Neural cell (in vitro differentiated cells): ENCODE data around the gene KLHL22. TPM values are rescaled to one million over a fixed set of nuclear protein-coding genes. Genes with fewer than 3 reads are reported as not detected.

ENCODE experiments used
- H2AFZ ChIP-seq: fragments of 200-600, 300-800 bp; sonication (generic), shearing (Covaris generic); 2 replicates; pipeline ENCODE4 v1.6.0; 2014; ENCODE audit warnings: low read depth, mild to moderate bottlenecking, antibody characterized with exemption, low read length, moderate library complexity
- H3F3A ChIP-seq: fragments of 200-600 bp; shearing (Covaris generic); 2 replicates; pipeline ENCODE4 v1.6.1; 2016; ENCODE audit warnings: mild to moderate bottlenecking, moderate library complexity, mixed read lengths, antibody characterized with exemption, low read length; ENCODE audit not compliant: insufficient read depth, poor library complexity, severe bottlenecking
- H3K27ac ChIP-seq: fragments of 200-600, 300-800 bp; sonication (generic), shearing (Covaris generic); 2 replicates; pipeline ENCODE4 v1.5.1; 2014; ENCODE audit warnings: mild to moderate bottlenecking, low read length, moderate library complexity
- H3K27me3 ChIP-seq: fragments of 300-800, 200-600 bp; sonication (generic), shearing (Covaris generic); 2 replicates; pipeline ENCODE4 v1.6.0; 2014; ENCODE audit warnings: mild to moderate bottlenecking, low read depth, low read length, moderate library complexity; ENCODE audit not compliant: insufficient read depth
- H3K36me3 ChIP-seq: fragments of 300-800, 200-600 bp; sonication (generic), shearing (Covaris generic); 2 replicates; pipeline ENCODE4 v1.5.1; 2014; ENCODE audit warnings: mild to moderate bottlenecking, antibody characterized with exemption, low read length, moderate library complexity; ENCODE audit not compliant: insufficient read depth
- H3K4me2 ChIP-seq: fragments of 300-800, 200-600 bp; sonication (generic), shearing (Covaris generic); 2 replicates; pipeline ENCODE4 v1.6.0; 2014; ENCODE audit warnings: mild to moderate bottlenecking, low read length
- H3K4me3 ChIP-seq: fragments of 300-800, 200-600 bp; sonication (generic), shearing (Covaris generic); 2 replicates; pipeline ENCODE4 v1.5.1; 2014; ENCODE audit warnings: mild to moderate bottlenecking, low read length, moderate library complexity
- H3K79me2 ChIP-seq: fragments of 200-600 bp; shearing (Covaris generic); replicated peaks from 2 replicates; pipeline ENCODE4 v1.6.0; 2014; ENCODE audit warnings: mild to moderate bottlenecking, low read length, moderate library complexity; ENCODE audit not compliant: insufficient read depth
- H3K9ac ChIP-seq: fragments of 300-800, 200-600 bp; sonication (generic), shearing (Covaris generic); 2 replicates; pipeline ENCODE4 v1.6.1; 2016; ENCODE audit warnings: mild to moderate bottlenecking, low read length, mixed read lengths
- H3K9me2 ChIP-seq: fragments of 200-600 bp; shearing (Covaris generic); 2 replicates; pipeline ENCODE4 v1.6.1; 2016; ENCODE audit warnings: mild to moderate bottlenecking, low read length, mixed read lengths; ENCODE audit not compliant: insufficient read depth
- H3K9me3 ChIP-seq: fragments of 200-600, 300-800 bp; sonication (generic), shearing (Covaris generic); 2 replicates; pipeline ENCODE4 v1.6.1; 2016; ENCODE audit warnings: mild to moderate bottlenecking, mixed run types, low read length, moderate library complexity, mixed read lengths
- H4K20me1 ChIP-seq: fragments of 200-600 bp; shearing (Covaris generic); 2 replicates; pipeline ENCODE4 v1.6.1; 2016; ENCODE audit warnings: mild to moderate bottlenecking, mixed run types; ENCODE audit not compliant: insufficient read depth
- EP300 ChIP-seq: fragments of 450-650 bp; conservative IDR thresholded peaks from 2 replicates; pipeline ENCODE4 v1.6.1; 2014; ENCODE audit warnings: antibody characterized with exemption, mild to moderate bottlenecking, moderate library complexity; ENCODE audit not compliant: poor library complexity, severe bottlenecking
- EZH2 ChIP-seq: fragments of 200-600, 300-800 bp; shearing (Covaris generic), sonication (generic); IDR thresholded peaks from 2 replicates; pipeline ENCODE4 v1.6.1; 2014; ENCODE audit warnings: antibody characterized with exemption, low read length, borderline replicate concordance, mild to moderate bottlenecking; ENCODE audit not compliant: insufficient read depth, poor library complexity, severe bottlenecking
- MXI1 ChIP-seq: fragments of 450-650 bp; conservative IDR thresholded peaks from 2 replicates; pipeline ENCODE4 v1.6.1; 2014; ENCODE audit warnings: antibody characterized with exemption, mild to moderate bottlenecking; ENCODE audit not compliant: poor library complexity, severe bottlenecking
- POLR2AphosphoS5 ChIP-seq: IDR thresholded peaks from 2 replicates; pipeline ENCODE4 v1.6.1; 2012
- RAD21 ChIP-seq: fragments of 450-650 bp; conservative IDR thresholded peaks from 2 replicates; pipeline ENCODE4 v1.6.1; 2014; ENCODE audit warnings: antibody characterized with exemption, mild to moderate bottlenecking, moderate library complexity
- SMC3 ChIP-seq: fragments of 450-650 bp; conservative IDR thresholded peaks from 2 replicates; pipeline ENCODE4 v1.6.1; 2014; ENCODE audit warnings: antibody characterized with exemption, mild to moderate bottlenecking, moderate library complexity; ENCODE audit not compliant: poor library complexity
- TAF1 ChIP-seq: IDR thresholded peaks from 2 replicates; pipeline ENCODE4 v1.6.1; 2012; ENCODE audit warnings: low read depth
- polyA plus RNA-seq: library from polyadenylated mRNA; depleted of rRNA; stranded (reverse); fragments of >200 nt; gene quantifications from 2 replicates; pipeline ENCODE4 v1.2.3, GENCODE V29; 2014
- TF ChIP-seq, protein P1 (sequence below): fragments of 450-650 bp; IDR thresholded peaks from 2 replicates; pipeline ENCODE4 v1.5.1; 2014; ENCODE audit warnings: antibody characterized with exemption, mild to moderate bottlenecking, moderate library complexity; ENCODE audit not compliant: poor library complexity, severe bottlenecking
- TF ChIP-seq, protein P2 (sequence below): IDR thresholded peaks from 2 replicates; pipeline ENCODE4 v1.6.1; 2012; ENCODE audit warnings: borderline replicate concordance

KLHL22 gene
- polyA plus RNA-seq, 1 donor from 2014 or later = 59.5 TPM

- no peaks in the 10 kb centered on the region for H3K79me2 ChIP-seq
- no peaks in the 10 kb centered on the region for H3F3A ChIP-seq
- H3K4me3 ChIP-seq = no peak overlapping the region
- H4K20me1 ChIP-seq = no peaks in the 10 kb centered on the region
- TF ChIP-seq MXI1 = no peak
- no peaks in the 10 kb centered on the region for H3K9me2 ChIP-seq
- no peak overlapping the region for H2AFZ ChIP-seq
- no peaks in the 10 kb centered on the region for H3K27me3 ChIP-seq
- H3K36me3 ChIP-seq = no peaks in the 10 kb centered on the region
- no peak overlapping the region for H3K4me2 ChIP-seq
- no peak overlapping the region for H3K27ac ChIP-seq
- no peaks in the 10 kb centered on the region for H3K9me3 ChIP-seq
- no peak overlapping the region for H3K9ac ChIP-seq
Observed at GRCh38 chr22:20421507-20421874, 74.1 kb downstream of the KLHL22 start.

GRCh38 chr22:20420157-20420842, 75.3 kb downstream of the KLHL22 start:
- Histone ChIP-seq H3F3A (no peaks in the 10 kb centered on the region), H3K79me2 (no peaks in the 10 kb centered on the region), H3K27me3 (no peaks in the 10 kb centered on the region), H3K9ac (no peak overlapping the region), H2AFZ (no peak overlapping the region), H3K27ac (no peak overlapping the region), H3K4me3 (no peak overlapping the region), H3K9me3 (no peaks in the 10 kb centered on the region), H3K9me2 (no peaks in the 10 kb centered on the region), H4K20me1 (no peaks in the 10 kb centered on the region), H3K4me2 (no peak overlapping the region), H3K36me3 (no peaks in the 10 kb centered on the region)
- TF ChIP-seq EZH2 (no peak), RAD21 (no peak), EP300 (no peak), MXI1 (no peak), SMC3 (no peak), POLR2AphosphoS5 (no peak), TAF1 (no peak)
- TF ChIP-seq, protein P1, sequence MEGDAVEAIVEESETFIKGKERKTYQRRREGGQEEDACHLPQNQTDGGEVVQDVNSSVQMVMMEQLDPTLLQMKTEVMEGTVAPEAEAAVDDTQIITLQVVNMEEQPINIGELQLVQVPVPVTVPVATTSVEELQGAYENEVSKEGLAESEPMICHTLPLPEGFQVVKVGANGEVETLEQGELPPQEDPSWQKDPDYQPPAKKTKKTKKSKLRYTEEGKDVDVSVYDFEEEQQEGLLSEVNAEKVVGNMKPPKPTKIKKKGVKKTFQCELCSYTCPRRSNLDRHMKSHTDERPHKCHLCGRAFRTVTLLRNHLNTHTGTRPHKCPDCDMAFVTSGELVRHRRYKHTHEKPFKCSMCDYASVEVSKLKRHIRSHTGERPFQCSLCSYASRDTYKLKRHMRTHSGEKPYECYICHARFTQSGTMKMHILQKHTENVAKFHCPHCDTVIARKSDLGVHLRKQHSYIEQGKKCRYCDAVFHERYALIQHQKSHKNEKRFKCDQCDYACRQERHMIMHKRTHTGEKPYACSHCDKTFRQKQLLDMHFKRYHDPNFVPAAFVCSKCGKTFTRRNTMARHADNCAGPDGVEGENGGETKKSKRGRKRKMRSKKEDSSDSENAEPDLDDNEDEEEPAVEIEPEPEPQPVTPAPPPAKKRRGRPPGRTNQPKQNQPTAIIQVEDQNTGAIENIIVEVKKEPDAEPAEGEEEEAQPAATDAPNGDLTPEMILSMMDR = no peak
- TF ChIP-seq, protein P2, sequence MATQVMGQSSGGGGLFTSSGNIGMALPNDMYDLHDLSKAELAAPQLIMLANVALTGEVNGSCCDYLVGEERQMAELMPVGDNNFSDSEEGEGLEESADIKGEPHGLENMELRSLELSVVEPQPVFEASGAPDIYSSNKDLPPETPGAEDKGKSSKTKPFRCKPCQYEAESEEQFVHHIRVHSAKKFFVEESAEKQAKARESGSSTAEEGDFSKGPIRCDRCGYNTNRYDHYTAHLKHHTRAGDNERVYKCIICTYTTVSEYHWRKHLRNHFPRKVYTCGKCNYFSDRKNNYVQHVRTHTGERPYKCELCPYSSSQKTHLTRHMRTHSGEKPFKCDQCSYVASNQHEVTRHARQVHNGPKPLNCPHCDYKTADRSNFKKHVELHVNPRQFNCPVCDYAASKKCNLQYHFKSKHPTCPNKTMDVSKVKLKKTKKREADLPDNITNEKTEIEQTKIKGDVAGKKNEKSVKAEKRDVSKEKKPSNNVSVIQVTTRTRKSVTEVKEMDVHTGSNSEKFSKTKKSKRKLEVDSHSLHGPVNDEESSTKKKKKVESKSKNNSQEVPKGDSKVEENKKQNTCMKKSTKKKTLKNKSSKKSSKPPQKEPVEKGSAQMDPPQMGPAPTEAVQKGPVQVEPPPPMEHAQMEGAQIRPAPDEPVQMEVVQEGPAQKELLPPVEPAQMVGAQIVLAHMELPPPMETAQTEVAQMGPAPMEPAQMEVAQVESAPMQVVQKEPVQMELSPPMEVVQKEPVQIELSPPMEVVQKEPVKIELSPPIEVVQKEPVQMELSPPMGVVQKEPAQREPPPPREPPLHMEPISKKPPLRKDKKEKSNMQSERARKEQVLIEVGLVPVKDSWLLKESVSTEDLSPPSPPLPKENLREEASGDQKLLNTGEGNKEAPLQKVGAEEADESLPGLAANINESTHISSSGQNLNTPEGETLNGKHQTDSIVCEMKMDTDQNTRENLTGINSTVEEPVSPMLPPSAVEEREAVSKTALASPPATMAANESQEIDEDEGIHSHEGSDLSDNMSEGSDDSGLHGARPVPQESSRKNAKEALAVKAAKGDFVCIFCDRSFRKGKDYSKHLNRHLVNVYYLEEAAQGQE = no peak

DNA sequence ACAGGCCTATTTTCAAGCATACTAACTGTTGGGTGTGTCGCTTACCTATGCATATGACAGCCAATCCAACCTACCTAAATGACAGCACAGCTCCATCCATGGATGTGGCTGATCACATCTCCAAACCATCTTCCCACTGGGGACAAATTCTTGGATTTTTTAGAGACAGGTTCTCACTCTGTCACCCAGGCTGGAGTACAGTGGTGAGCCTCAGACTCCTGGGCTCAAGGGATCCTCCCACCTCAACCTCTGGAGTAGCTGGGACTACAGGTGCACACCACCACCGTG, 76.0 kb downstream of the KLHL22 start:
- Histone ChIP-seq H3K79me2 (no peaks in the 10 kb centered on the region), H3K4me2 (no peak overlapping the region), H3K9me2 (no peaks in the 10 kb centered on the region), H4K20me1 (no peaks in the 10 kb centered on the region), H3K4me3 (no peak overlapping the region), H2AFZ (no peak overlapping the region), H3K9me3 (no peaks in the 10 kb centered on the region), H3K27me3 (no peaks in the 10 kb centered on the region), H3K9ac (no peak overlapping the region), H3K27ac (no peak overlapping the region), H3K36me3 (no peaks in the 10 kb centered on the region), H3F3A (no peaks in the 10 kb centered on the region)
- TF ChIP-seq MXI1 (no peak), RAD21 (no peak), TAF1 (no peak), EP300 (no peak), EZH2 (no peak), SMC3 (no peak), POLR2AphosphoS5 (no peak)
- TF ChIP-seq, protein P2 = no peak
- TF ChIP-seq, protein P1 = no peak
